ENCODE results near the gene ADAT2.
A peak's percentile ranks its signal among the peaks of the same experiment; 100 is the strongest.
"Not testable (repeated sequence)": the region's sequence is repeated elsewhere in the genome, so short reads cannot be mapped to it uniquely, and the experiment has no call there.

ADAT2 gene

GRCh38 chr6:143450453-143451371 lies at the start of gene ADAT2, which contains the start of gene PEX3:
ADAT2 (minus strand) TSS chr6:143450695; CDS start chr6:143450658, 37 bp downstream.
PEX3 (plus strand) TSS chr6:143450805; CDS start chr6:143451043, 238 bp downstream.
- peak; percentile 87 for DNase-seq

- no peak for DNase-seq
Measured at GRCh38 chr6:143498428-143498827, 47.9 kb upstream of the ADAT2 start.

GRCh38 chr6:143496974-143497373 lies 46.5 kb upstream of the ADAT2 start:
- DNase-seq, result no peak

GRCh38 chr6:143490775-143491174 lies 40.3 kb upstream of the ADAT2 start:
- DNase-seq, result no peak

GRCh38 chr6:143490244-143490643 lies 39.7 kb upstream of the ADAT2 start:
- DNase-seq, result no peak

GRCh38 chr6:143486752-143487151 lies 36.3 kb upstream of the ADAT2 start:
- DNase-seq, result no peak

- DNase-seq, result no peak
Measured at GRCh38 chr6:143485967-143486366, 35.5 kb upstream of the ADAT2 start.

- no peak for DNase-seq
Measured at GRCh38 chr6:143482593-143482992, 32.1 kb upstream of the ADAT2 start.

GRCh38 chr6:143478479-143479062 lies 28.1 kb upstream of the ADAT2 start:
- no peak for DNase-seq

GRCh38 chr6:143476545-143476944 lies 26.1 kb upstream of the ADAT2 start:
- no peak for DNase-seq

GRCh38 chr6:143471822-143472221 lies 21.3 kb upstream of the ADAT2 start:
- no peak for DNase-seq

- not testable (repeated sequence) for DNase-seq
Measured at GRCh38 chr6:143468823-143469222, 18.3 kb upstream of the ADAT2 start.

GRCh38 chr6:143468026-143468425 lies 17.5 kb upstream of the ADAT2 start:
- DNase-seq, result no peak

GRCh38 chr6:143465546-143465945 lies 15.1 kb upstream of the ADAT2 start:
- DNase-seq, result no peak

GRCh38 chr6:143457563-143458359 lies 7.3 kb upstream of the ADAT2 start:
- DNase-seq, result no peak

GRCh38 chr6:143451531-143451930 lies 1.0 kb upstream of the ADAT2 start:
- no peak for DNase-seq

- peak; percentile 31 for DNase-seq
Measured at GRCh38 chr6:143449714-143450452, 612 bp downstream of the ADAT2 start.

- DNase-seq, result no peak
Measured at GRCh38 chr6:143449082-143449713, 1.3 kb downstream of the ADAT2 start.

- DNase-seq, result not testable (repeated sequence)
Measured at GRCh38 chr6:143447865-143448264, 2.6 kb downstream of the ADAT2 start.

GRCh38 chr6:143443096-143443495 lies 7.4 kb downstream of the ADAT2 start:
- DNase-seq, result no peak

- no peak for DNase-seq
Measured at GRCh38 chr6:143441680-143442545, 8.6 kb downstream of the ADAT2 start.

Data from NCI-H510A treated with DMSO at 0.1 percent for 48 hours (cell line).